ENCODE results near the gene SETDB1. TPM values are rescaled to one million over a fixed set of nuclear protein-coding genes. Genes with fewer than 3 reads are reported as not detected.

Gene SETDB1
- total and polyA plus RNA-seq, 2 of the 13 experiments (the other 11 are each of a cell fraction or from before 2014, with no cell fraction given), result 33.1 to 34.6 TPM

- TF ChIP-seq ZBTB21 (CRISPR knock-in tag; IDR thresholded peaks at IDR 0.05), result no peak
- TF ChIP-seq DPF2 (CRISPR knock-in tag; IDR thresholded peaks at IDR 0.05; ENCODE audit: borderline replicate concordance, low read depth), result peak; percentile 85
- TF ChIP-seq DZIP1 (CRISPR knock-in tag; IDR thresholded peaks at IDR 0.05), result no peak
- TF ChIP-seq ZFX (CRISPR knock-in tag; IDR thresholded peaks at IDR 0.05; ENCODE audit: low read depth), result peak; percentile 58
- no peak for TF ChIP-seq RNF2 (conservative IDR thresholded peaks at IDR 0.05; ENCODE audit: low read depth)
- TF ChIP-seq CEBPZ (IDR thresholded peaks at IDR 0.05; ENCODE audit: low read length), result no peak
- TF ChIP-seq STAT6 (CRISPR knock-in tag; IDR thresholded peaks at IDR 0.05; ENCODE audit: borderline replicate concordance), result 0 out of 2 replicates have a peak, but pooled peaks have one; percentile 56
- TF ChIP-seq, protein P1, sequence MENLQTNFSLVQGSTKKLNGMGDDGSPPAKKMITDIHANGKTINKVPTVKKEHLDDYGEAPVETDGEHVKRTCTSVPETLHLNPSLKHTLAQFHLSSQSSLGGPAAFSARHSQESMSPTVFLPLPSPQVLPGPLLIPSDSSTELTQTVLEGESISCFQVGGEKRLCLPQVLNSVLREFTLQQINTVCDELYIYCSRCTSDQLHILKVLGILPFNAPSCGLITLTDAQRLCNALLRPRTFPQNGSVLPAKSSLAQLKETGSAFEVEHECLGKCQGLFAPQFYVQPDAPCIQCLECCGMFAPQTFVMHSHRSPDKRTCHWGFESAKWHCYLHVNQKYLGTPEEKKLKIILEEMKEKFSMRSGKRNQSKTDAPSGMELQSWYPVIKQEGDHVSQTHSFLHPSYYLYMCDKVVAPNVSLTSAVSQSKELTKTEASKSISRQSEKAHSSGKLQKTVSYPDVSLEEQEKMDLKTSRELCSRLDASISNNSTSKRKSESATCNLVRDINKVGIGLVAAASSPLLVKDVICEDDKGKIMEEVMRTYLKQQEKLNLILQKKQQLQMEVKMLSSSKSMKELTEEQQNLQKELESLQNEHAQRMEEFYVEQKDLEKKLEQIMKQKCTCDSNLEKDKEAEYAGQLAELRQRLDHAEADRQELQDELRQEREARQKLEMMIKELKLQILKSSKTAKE (CRISPR knock-in tag; IDR thresholded peaks at IDR 0.05; ENCODE audit: borderline replicate concordance), result no peak
- TF ChIP-seq MYC (CRISPR knock-in tag; IDR thresholded peaks at IDR 0.05; ENCODE audit: borderline replicate concordance), result peak; percentile 39; the same call in 1 of the 2 replicates
- no peak for TF ChIP-seq JDP2 (CRISPR knock-in tag; IDR thresholded peaks at IDR 0.05; ENCODE audit: borderline replicate concordance)
- peak; percentile 94 for TF ChIP-seq SALL1 (CRISPR knock-in tag; IDR thresholded peaks at IDR 0.05)
- peak; percentile 21; the same call in 1 of the 2 replicates for TF ChIP-seq ZBTB3 (CRISPR knock-in tag; IDR thresholded peaks at IDR 0.05; ENCODE audit: borderline replicate concordance, low read depth)
- TF ChIP-seq, protein P2, sequence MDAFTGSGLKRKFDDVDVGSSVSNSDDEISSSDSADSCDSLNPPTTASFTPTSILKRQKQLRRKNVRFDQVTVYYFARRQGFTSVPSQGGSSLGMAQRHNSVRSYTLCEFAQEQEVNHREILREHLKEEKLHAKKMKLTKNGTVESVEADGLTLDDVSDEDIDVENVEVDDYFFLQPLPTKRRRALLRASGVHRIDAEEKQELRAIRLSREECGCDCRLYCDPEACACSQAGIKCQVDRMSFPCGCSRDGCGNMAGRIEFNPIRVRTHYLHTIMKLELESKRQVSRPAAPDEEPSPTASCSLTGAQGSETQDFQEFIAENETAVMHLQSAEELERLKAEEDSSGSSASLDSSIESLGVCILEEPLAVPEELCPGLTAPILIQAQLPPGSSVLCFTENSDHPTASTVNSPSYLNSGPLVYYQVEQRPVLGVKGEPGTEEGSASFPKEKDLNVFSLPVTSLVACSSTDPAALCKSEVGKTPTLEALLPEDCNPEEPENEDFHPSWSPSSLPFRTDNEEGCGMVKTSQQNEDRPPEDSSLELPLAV (CRISPR knock-in tag; conservative IDR thresholded peaks at IDR 0.05; ENCODE audit: low read depth), result no peak
- TF ChIP-seq, protein P3, sequence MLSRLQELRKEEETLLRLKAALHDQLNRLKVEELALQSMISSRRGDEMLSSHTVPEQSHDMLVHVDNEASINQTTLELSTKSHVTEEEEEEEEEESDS (CRISPR knock-in tag; IDR thresholded peaks at IDR 0.05; ENCODE audit: borderline replicate concordance), result no peak
Measured at GRCh38 chr1:151012684-151013471, 86.7 kb downstream of the SETDB1 start (continued).
